Measurements from ENCODE around the gene RNF113B.

DNA sequence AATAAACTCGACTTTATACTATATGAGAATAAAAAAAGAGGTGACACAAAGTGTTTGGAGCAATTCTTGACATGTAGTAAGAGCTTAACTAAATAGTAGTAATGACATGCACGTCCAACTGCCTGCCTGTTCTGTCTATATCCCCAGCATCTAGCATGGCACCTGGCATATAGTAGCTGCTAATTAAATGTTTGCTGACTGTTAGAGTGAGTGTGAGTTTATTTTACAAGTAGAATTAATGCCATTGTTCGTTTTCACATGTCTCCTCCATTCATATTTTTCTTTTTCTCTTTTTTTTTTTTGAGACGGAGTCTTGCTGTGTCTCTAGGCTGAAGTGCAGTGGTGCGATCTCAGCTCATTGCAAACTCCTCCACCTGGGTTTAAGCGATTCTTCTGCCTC lies 38.4 kb upstream of the RNF113B start:
- TF ChIP-seq, protein P1, sequence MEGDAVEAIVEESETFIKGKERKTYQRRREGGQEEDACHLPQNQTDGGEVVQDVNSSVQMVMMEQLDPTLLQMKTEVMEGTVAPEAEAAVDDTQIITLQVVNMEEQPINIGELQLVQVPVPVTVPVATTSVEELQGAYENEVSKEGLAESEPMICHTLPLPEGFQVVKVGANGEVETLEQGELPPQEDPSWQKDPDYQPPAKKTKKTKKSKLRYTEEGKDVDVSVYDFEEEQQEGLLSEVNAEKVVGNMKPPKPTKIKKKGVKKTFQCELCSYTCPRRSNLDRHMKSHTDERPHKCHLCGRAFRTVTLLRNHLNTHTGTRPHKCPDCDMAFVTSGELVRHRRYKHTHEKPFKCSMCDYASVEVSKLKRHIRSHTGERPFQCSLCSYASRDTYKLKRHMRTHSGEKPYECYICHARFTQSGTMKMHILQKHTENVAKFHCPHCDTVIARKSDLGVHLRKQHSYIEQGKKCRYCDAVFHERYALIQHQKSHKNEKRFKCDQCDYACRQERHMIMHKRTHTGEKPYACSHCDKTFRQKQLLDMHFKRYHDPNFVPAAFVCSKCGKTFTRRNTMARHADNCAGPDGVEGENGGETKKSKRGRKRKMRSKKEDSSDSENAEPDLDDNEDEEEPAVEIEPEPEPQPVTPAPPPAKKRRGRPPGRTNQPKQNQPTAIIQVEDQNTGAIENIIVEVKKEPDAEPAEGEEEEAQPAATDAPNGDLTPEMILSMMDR (IDR thresholded peaks at IDR 0.05), result no peak
- TF ChIP-seq EZH2 (IDR thresholded peaks at IDR 0.05) (no peak), EZH2phosphoT487 (IDR thresholded peaks at IDR 0.05) (no peak)
